ENCODE measurements around the gene MINDY3. TPM values are rescaled to one million over a fixed set of nuclear protein-coding genes. Genes with fewer than 3 reads are reported as not detected.

Gene MINDY3
- total RNA-seq, 1 donor from 2014 or later, result 28.5 TPM

- Mint-ChIP-seq H3K4me1 (ENCODE audit: unreplicated experiment) (no peaks in the 10 kb centered on the region), H3K36me3 (ENCODE audit: unreplicated experiment) (no peaks in the 10 kb centered on the region), H3K27ac (ENCODE audit: unreplicated experiment) (no peak overlapping the region), H3K4me3 (ENCODE audit: unreplicated experiment) (no peak overlapping the region), H3K9me3 (ENCODE audit: unreplicated experiment) (peaks cover 9% of the 10 kb centered on the region), H3K27me3 (ENCODE audit: unreplicated experiment) (peaks cover 5% of the 10 kb centered on the region)
- TF ChIP-seq CTCF (IDR thresholded peaks at IDR 0.05), result no peak
- DNase-seq (ENCODE audit: extremely low spot score, unreplicated experiment), result no peak
Observed at GRCh38 chr10:15735763-15736162, 124.5 kb downstream of the MINDY3 start.

- Mint-ChIP-seq H3K27me3 (ENCODE audit: unreplicated experiment) (no peaks in the 10 kb centered on the region), H3K4me1 (ENCODE audit: unreplicated experiment) (no peaks in the 10 kb centered on the region), H3K36me3 (ENCODE audit: unreplicated experiment) (no peaks in the 10 kb centered on the region), H3K9me3 (ENCODE audit: unreplicated experiment) (peaks cover 12% of the 10 kb centered on the region), H3K4me3 (ENCODE audit: unreplicated experiment) (no peak overlapping the region), H3K27ac (ENCODE audit: unreplicated experiment) (no peak overlapping the region)
- TF ChIP-seq CTCF (IDR thresholded peaks at IDR 0.05), result no peak
- no peak for DNase-seq (ENCODE audit: extremely low spot score, unreplicated experiment)
Observed at GRCh38 chr10:15730341-15730740, 130.0 kb downstream of the MINDY3 start.

- no peak for TF ChIP-seq CTCF (IDR thresholded peaks at IDR 0.05)
- no peaks in the 10 kb centered on the region for H3K27me3 Mint-ChIP-seq (ENCODE audit: unreplicated experiment)
Observed at GRCh38 chr10:15729890-15730289, 130.4 kb downstream of the MINDY3 start.

More at GRCh38 chr10:15729890-15730289, 130.4 kb downstream of the MINDY3 start:
- peaks cover 12% of the 10 kb centered on the region for H3K9me3 Mint-ChIP-seq (ENCODE audit: unreplicated experiment)
- H3K27ac Mint-ChIP-seq (ENCODE audit: unreplicated experiment), result no peak overlapping the region
- H3K36me3 Mint-ChIP-seq (ENCODE audit: unreplicated experiment), result no peaks in the 10 kb centered on the region
- no peak overlapping the region for H3K4me3 Mint-ChIP-seq (ENCODE audit: unreplicated experiment)
- no peak for DNase-seq (ENCODE audit: extremely low spot score, unreplicated experiment)
- H3K4me1 Mint-ChIP-seq (ENCODE audit: unreplicated experiment), result peaks cover 3% of the 10 kb centered on the region

Other genes starting within 250 kb of the MINDY3 start
- 6.9 and 7.5 TPM in 2 replicates for gene ITGA8, start 140.6 kb downstream of the MINDY3 start, total RNA-seq

All from osteocyte (in vitro differentiated cells).